ENCODE data around the gene MPPED1. TPM values are rescaled to one million over a fixed set of nuclear protein-coding genes. Genes with fewer than 3 reads are reported as not detected.

Gene MPPED1
- total RNA-seq, 1 donor from 2014 or later: not detected

DNA sequence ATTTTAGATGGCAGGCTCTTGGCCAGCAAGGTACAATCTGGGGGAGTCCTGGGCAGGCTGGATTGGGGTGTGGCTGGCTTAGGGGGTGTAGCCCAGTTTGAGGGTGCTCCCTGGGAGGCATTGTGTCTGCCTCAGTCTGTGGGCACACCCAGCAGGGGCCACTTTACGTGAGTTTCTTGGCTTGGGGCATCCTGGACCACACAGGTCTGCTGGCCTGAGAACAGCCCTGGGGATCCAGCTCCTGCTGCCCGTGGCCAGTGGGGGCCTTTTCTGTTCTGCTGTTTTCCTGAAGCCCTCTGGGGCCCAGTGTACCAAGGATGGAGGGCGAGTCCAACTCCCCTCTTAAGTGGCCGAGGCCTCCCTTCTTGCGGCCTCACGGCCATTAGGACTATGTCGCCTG lies 71.9 kb downstream of the MPPED1 start:
- DNase-seq (ENCODE audit: low spot score): no peak
- intact Hi-C loops (cut with DNase I): no loop called here

DNA sequence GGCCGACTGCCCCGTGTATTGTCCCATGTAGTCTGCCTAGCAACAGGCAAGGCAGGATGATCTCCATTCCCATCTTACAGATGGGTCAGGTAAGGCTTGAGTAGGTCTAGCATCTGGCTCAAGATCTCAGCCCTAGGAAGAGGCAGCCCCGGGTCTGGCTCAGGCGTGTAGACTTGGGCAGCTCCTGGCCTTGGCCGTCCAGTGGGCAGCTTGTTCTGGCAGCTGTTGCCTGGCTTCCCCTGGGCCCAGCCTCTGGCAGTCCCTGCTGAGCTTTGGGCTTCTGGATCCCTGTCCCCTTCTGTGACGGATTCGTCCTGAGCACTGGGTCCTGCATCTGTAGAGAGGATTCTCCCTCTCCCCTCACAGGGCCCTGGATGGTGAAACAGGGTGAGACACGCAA lies 72.4 kb downstream of the MPPED1 start:
- intact Hi-C loops (cut with DNase I): no loop called here
- DNase-seq (ENCODE audit: low spot score): no peak

DNA sequence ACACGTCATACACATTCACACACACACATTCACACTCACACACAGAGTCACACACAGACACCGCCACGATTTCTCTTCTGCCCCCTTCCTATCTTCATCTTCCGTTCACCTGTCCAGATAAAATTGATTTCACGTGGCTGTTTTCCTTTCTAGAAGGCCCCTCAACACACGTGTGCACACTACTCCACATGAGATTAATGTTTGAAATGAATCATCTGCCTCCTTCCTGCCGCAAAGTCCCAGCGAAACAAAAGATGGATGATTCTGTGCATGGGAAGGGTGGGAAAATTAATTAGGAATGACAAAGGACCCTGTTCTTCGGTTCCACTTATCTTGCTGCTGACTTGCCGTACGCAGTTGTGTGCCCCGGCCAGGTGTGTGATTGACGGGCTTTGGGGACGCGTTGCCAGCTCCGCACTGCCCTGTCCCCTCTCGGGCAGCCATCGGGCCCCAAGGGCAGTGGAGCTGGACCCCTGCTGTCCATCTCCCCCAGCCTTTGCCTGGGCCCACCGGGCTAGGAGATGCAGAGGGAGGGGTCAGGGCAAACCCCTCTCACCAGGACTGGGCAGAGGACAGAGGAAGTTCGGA lies 73.8 kb downstream of the MPPED1 start:
- DNase-seq (ENCODE audit: low spot score): no peak
- intact Hi-C loops (cut with DNase I): no loop called here

DNA sequence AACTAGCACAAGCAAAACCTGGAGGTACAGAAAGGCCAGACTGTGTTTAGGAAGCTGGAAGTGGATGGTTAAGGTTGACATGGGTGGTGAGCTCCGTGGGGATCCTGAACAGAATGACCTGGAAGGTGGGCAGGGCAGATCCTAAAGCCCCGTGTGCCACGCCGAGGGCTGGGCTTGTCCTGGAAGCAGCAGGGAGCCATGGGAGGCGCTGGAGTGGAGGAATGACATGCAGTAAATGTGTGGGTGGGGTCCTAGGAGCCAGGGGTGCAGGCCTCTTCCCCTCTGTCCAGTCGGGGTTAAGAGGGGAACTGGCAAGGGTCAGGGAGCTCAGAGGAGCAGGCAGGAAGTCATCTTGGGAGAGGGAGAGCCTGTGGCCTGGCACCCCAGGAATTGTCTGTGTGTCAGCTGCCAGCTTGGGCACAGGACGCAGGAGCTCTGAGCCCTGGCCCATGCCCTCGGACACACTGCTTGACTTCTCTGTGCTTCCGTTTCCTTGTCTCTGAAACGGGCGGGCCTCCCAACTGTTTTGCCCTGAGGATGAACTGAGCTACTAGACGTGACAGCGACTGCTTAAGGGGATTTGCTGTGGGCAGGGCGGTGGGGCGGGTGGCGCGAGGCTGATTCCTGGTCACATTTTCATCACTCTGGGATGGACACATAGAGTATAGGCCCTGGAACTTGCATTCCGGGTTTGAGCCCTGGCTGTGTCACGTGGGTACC lies 75.7 kb downstream of the MPPED1 start:
- DNase-seq (ENCODE audit: low spot score): no peak
- intact Hi-C loops (cut with DNase I): no loop called here

DNA sequence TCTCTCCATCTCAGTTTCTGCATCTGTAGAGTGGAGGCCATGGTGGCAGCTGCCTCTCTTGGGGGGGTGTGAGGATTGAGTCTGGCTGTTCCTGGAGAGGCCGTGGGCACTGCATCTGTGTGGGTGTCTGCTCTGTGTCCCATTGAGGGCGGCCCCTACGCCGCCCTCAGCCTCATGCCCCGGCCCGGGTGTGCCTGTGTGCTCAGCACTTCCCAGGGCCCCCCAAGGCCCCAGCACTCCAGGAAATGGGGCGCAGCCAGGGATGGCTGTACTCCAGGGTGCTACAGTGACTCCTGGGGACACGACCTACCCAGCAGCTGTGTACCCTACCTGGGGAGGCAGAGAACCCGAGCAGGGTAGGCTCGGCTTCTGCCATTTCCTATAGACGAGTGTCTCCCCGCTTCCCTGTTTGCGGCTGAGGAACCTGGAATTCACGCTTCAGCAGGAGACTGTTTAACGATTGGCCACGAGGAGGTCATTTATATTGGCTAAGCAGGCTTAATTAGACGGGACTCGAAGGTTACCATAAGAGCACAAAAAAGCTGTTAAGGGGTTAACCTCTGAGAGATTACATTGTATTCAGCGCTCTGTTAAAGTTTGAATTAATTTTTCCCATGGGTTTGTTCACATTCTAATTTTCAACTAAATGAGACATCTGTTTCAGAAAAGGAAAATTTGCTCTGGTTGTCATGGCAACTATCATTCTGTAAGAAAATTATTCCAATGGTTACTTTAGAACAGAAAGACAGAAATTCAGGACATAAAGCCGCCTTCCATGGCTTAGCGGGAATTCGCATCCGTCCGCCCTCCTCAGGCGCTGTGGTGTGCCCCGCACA lies 76.4 kb downstream of the MPPED1 start:
- intact Hi-C loops (cut with DNase I): no loop called here
- DNase-seq (ENCODE audit: low spot score): no peak

DNA sequence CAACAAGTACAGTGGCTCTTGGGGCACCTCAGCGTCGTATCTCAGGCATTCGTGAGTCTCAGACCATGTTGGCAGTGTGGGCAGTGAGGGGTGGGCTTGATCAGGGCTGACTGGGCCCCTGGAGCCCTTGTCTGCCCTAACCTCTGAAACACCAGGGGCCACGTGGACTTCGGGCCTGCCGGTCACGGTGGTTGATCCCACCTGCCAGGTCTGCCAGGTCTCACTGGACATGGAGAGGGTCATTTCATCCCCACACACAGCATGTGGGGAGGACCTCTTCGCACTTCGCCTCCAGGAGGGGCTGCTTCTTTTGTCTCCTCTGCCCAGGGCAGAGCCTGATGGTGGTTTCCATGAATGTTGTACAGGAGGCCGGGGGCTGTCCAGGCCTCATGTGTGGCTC lies 77.1 kb downstream of the MPPED1 start:
- DNase-seq (ENCODE audit: low spot score): no peak
- intact Hi-C loops (cut with DNase I): no loop called here

DNA sequence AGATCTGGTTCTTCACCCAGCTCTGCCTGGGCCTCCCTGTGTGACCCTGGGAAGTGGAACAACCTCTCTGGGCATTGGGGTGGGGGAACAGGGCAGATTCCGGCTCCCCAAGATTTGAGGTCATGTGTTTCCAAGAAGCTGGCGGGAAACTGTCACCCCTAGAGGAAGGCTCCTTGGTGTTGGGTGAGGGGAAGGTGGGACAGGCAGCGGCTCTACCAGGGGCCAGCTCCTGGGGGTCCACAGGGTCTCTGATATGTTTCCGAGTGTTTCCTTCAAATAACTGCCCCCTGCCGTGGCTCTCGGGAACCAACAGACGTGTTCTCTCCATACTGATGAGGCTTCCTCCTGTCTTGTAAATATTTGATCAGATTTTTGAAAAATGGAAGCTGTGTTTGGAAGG lies 78.5 kb downstream of the MPPED1 start:
- intact Hi-C loops (cut with DNase I): no loop called here
- DNase-seq (ENCODE audit: low spot score): no peak

DNA sequence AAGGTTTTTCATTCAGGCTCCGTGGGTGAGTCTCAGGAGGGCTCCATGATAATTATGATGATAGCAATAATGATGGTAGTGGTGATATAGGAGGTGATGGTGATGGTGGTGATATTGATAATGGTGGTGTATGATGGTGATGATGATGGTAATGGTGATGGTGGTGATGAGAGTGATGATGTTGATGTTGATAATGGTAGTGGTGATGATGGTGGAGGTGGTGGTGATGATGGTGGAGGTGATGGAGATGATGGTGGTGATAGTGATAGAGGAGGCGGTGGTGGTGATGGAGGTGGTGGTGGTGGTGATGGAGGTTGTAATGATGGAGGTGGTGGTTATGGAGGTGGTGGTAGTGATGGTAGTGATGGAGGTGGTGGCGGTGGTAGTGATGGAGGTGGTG lies 79.4 kb downstream of the MPPED1 start:
- intact Hi-C loops (cut with DNase I): no loop called here
- DNase-seq (ENCODE audit: low spot score): no peak

DNA sequence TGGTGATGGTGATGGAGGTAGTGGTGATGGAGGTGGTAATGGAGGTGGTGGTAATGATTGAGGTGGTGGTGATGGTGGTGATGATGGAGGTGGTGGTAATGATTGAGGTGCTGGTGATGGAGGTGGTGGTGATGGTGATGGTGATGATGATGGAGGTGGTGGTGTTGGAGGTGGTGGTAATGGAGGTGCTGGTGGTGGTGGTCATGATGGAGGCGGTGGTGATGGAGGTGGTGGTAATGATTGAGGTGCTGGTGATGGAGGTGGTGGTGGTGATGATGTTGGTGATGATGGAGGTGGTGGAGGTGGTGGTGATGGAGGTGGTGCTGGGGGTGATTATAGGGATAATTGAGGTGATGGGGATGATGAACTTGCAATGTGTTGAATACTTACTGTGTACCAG lies 79.9 kb downstream of the MPPED1 start:
- DNase-seq (ENCODE audit: low spot score): no peak
- intact Hi-C loops (cut with DNase I): no loop called here

DNA sequence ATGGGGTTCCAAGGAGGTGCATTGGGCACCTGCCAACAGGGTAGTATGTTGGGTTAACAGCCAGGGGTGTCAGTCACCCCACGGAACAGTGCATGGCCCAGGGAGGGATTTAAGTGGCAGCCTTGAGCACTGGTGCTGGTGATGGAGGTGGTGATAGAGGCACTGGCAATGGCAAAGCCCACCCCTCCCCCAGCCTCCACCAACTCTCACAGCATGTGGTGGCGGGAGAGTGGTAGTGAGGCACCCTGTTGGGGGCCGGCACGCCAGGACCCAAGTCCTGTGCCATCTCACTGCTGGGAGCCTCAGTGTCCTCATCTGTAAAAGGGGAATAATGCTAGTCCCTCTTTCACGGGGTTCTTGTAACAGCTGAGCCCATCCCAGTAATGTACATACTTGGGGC lies 81.5 kb downstream of the MPPED1 start:
- no peak for DNase-seq (ENCODE audit: low spot score)
- intact Hi-C loops (cut with DNase I): no loop called here

DNA sequence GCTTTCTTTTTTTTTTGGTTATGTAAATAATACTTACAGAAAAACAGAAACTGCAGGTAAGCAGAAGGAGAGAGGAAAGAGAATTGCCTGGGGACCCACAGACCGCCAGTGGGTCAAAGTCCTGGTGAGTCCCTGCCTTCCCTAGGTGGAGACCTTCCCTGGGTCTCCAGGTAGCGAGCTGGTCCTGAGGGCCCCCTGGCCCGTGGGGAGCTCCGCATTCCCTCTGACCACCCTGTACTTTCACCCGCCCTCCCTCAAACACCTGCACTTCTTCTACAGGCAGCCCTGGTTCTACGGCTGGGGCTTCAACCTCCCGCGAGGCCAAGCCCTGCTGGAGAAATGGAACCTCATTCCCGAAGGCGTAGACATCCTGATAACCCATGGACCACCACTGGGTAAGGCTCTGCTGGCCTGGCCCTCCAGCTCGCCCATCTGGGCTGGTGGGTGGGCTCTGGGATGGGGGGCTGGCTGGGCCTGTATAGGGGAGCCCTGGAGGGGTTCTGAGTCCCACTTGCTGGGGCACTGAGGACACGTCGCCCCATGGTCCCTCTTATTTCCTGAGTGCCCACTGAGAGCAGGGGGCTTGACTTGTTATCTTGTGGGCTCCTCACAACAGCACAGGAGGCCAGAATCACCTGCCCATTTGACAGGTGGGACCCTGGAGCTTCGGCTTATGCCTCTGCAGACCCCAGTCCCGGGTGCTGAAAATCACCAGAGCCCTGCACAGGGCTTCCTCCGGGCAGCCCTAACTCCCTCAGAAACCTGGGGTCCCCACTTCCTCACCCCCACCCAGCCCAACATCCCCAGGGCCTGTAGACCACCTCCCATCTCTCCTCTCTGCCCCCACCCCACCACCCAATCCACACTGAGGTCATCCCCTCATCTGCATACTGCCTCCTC lies 86.4 kb downstream of the MPPED1 start:
- no peak for DNase-seq (ENCODE audit: low spot score)
- intact Hi-C loops (cut with DNase I): no loop called here

DNA sequence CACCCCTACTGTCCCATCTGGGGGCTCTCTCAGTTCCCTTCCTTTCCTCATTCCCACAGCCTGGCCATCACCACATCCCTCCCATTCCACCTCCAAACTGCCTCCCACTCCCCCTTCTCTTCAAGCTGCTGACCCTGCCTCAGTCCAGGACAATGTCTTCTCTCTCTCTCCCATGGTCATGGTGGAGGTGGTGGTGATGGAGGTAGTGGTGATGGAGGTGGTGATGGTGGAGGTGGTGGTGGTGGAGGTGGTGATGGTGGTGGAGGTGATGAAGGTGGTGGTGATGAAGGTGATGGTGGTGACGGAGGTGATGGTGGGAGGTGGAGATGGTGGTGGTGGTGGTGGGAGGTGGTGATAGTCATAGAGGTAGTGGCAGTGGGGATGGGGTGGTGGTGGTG lies 87.0 kb downstream of the MPPED1 start:
- no peak for DNase-seq (ENCODE audit: low spot score)

DNA sequence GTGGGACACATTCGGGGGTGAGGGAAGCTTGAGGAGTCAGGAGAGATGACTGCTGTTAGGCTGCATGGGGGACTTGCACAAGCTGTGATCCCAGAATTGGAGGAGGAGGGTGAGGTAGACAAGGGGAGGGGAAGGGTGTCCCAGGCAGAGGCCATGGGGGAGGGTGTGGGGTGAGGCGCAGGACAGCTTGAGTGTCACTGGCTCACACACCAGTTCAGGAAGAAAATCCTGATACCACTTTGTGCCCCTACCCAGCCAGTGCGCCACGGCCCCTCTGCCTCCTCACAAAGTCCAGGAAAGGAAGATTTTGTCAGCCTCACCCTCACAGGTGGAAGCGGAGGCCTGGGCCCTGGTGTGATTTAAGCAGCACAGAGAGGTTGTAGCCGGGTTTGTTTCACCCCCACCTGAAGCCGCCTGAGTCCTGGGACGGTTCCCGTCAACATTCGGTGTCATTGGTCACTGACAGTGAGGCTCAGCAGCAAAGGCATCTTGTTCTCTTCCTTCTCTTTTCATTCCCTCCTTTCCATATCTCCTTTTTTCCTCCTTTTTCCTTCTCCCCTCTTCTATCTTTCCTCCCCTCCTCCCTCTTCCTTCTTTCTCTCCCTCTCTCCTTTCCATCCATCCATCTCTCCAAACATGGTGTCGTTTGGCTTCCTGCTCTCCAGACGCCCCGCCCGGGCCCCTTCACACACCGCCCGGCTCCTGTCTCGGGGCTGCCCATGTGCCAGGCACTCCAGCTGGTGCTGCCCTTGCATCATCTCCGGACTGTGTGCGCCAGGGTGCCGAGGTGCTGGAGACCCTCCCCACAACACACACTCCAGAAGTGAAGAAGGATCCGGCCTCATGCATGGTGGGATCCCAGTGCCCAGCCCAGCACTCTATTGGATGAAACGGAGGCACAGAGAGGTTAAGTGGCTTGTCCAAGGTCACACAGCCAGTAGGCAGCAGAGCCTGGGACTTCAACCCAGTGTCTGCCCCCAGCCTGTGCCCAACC lies 89.3 kb downstream of the MPPED1 start:
- DNase-seq (ENCODE audit: low spot score): no peak
- intact Hi-C loops (cut with DNase I): no loop called here

More for the DNA sequence above, 87.0 kb downstream of the MPPED1 start:
- intact Hi-C loops (cut with DNase I): no loop called here

DNA sequence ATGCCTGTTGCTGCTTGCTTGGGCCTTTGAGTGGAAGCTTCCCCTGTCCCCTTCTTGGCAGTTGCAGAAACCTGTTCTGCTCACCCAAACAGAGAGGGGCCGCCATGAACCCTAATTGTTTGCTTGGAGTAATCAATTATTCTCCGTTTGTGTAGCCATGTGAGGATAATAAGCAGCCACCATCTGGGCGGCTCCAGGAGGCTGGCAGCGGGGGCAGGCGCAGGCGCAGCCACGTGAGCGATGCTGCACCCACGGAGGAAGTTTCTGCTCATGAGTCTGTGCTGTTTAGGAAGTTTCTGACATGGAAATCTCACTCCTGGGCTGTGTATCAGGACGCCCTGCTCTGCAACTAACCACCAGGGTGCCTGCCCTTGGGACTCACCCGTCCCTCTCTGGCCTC lies 90.1 kb downstream of the MPPED1 start:
- no peak for DNase-seq (ENCODE audit: low spot score)
- intact Hi-C loops (cut with DNase I): no loop called here

DNA sequence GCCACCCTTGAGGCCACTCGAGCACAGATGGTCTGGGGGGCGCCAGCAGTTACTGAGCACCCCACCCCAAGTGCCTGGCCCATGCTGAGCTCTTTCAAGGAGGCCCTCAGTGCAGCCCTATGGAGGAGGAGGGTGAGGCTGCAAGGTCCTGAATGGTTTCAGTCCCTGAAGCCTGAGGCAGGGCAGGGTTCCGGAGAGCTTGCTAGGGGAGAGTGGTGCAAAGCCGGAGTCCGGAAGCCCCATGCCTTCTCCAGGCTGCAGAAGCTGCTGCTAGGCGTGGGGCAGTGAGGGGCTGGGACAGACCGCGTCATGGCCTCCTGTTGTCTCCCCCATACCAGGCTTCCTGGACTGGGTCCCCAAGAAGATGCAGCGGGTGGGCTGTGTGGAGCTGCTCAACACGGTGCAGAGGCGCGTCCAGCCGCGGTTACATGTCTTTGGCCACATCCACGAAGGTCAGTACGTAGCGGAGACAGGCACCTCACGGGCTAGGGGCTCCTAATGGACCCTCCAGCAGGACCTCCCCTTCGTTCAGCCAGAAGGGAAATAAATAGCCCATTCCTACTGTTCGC lies 90.6 kb downstream of the MPPED1 start:
- intact Hi-C loops (cut with DNase I): no loop called here
- DNase-seq (ENCODE audit: low spot score): no peak

DNA sequence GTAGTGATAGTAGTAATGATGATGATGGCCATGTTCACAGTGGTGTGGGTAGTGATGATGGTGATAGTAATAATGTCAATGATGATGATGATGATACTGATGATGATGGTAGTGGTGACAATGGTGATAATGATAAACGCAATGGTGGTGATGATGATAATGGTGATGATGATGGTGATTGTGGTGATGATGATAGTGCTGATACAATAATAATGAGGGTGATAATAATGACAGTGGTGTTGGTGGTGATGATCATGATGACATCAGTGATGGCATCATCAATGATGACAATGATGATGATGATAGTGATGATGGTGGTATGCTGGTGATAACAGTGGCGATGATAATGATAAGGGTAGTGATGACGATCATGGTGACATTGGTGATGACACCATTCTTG lies 92.3 kb downstream of the MPPED1 start:
- no peak for DNase-seq (ENCODE audit: low spot score)
- intact Hi-C loops (cut with DNase I): no loop called here

DNA sequence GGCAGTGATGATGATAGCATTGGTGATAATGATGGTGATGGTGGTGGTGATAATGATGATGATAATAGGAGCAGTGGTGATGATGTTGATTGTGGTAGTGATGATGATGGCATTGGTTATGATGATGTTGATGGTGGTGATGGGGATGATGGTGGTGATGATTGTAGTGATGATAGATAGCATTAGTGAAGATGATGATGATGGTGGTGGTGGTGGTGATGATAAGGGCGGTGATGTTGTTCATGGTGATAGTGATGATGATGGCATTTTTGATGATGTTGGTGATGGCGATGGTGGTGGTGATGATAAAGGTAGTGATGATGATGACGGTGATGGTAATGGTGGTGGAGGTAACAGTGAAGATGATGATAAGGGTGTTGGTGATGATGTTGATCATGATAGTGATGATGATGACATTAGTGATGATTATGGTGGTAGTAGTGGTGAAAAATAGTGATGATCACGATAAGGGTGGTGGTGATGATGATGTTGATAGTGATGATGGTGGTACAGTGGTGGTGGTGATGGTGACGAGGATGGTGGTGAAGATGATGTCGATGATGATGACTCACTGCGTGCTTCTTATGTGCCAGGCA lies 93.0 kb downstream of the MPPED1 start:
- no peak for DNase-seq (ENCODE audit: low spot score)
- intact Hi-C loops (cut with DNase I): no loop called here

DNA sequence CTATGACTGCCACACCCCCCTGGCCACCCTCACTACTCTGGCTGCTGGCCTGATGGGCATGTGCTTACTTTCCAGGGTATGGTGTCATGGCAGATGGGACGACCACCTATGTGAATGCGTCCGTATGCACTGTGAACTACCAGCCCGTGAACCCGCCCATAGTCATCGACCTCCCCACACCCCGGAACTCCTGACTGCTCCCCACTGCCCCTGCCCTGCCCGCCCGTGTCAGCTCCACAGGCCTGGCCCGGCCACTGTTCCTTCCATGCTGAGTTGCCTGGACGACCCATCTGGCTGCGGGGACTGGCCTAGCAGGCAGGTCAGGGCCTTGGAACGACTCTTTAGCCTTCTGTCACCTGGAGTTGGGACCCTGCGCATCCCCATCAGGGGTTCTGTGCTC lies 93.6 kb downstream of the MPPED1 start:
- no peak for DNase-seq (ENCODE audit: low spot score)
- intact Hi-C loops (cut with DNase I): no loop called here

All from cardiac septum (tissue), 1 donor.